T-cell (primary cell): Measurements from ENCODE around the gene SPRTN. TPM values are rescaled to one million over a fixed set of nuclear protein-coding genes. Genes with fewer than 3 reads are reported as not detected.

Experiments used
- ATAC-seq, 4 experiments: fragments of 200-7000 bp in 3 of 4; fragments of 150-1000 bp in 1 of 4; cut with Tn5 transposase; replicated peaks in 1 of 4; 1 replicate in 3 of 4; 2 replicates in 1 of 4; pipeline ENCODE4 v1.10.0; 2021; ENCODE audit warnings: moderate library complexity in 3 of 4, mild to moderate bottlenecking in 2 of 4, moderate number of reproducible peaks in 1 of 4
- CTCF ChIA-PET, 2 donors: fragments of 300-600 bp; sonication (Branson Sonifier 250); formaldehyde crosslinking; loops; one replicate each; lab custom pipeline; 2022; ENCODE audit warnings: antibody characterized with exemption in 2 of 2; lab: Charles Lee
- POLR2A ChIA-PET, 2 donors: fragments of 300-600 bp; sonication (Branson Sonifier 250); formaldehyde crosslinking; loops; one replicate each; lab custom pipeline; 2022; ENCODE audit warnings: antibody characterized with exemption in 2 of 2; lab: Charles Lee
- DNase-seq, 35 experiments: peaks; one replicate each; pipeline versions ENCODE4 v3.0.0 to v3.0.0-alpha.2; 2013 to 2023
- H3K27ac ChIP-seq: one replicate; pipeline ENCODE4 v1.5.1; 2013; ENCODE audit warnings: low read length
- H3K27me3 ChIP-seq, 2 experiments: replicated peaks in 1 of 2; 1 replicate in 1 of 2; 2 replicates in 1 of 2; pipeline versions ENCODE4 v1.6.1 to v1.7.0; 2013; ENCODE audit warnings: low read length in 1 of 2, mixed read lengths in 1 of 2; ENCODE audit not compliant: control insufficient read depth in 2 of 2, insufficient read depth in 2 of 2; ENCODE audit errors: extremely low read depth in 1 of 2
- H3K36me3 ChIP-seq, 2 donors: 1 replicate in 1 of 2; 2 replicates in 1 of 2; pipeline versions ENCODE4 v1.6.1 to v1.7.0; 2013; ENCODE audit warnings: low read length in 1 of 2; ENCODE audit not compliant: control insufficient read depth in 2 of 2, insufficient read depth in 1 of 2; ENCODE audit errors: extremely low read depth in 1 of 2
- H3K4me1 ChIP-seq, 2 experiments: 1 replicate in 1 of 2; 2 replicates in 1 of 2; pipeline versions ENCODE4 v1.6.1 to v1.7.0; 2013; ENCODE audit warnings: low read length in 2 of 2, mixed read lengths in 1 of 2; ENCODE audit not compliant: insufficient read depth in 2 of 2, control insufficient read depth in 1 of 2; ENCODE audit errors: extremely low read depth in 1 of 2
- H3K4me3 ChIP-seq, 2 donors: 1 replicate in 1 of 2; 2 replicates in 1 of 2; pipeline versions ENCODE4 v1.5.1 to v1.7.0; 2013; ENCODE audit warnings: mild to moderate bottlenecking in 2 of 2, low read length in 1 of 2, moderate library complexity in 1 of 2; ENCODE audit not compliant: control insufficient read depth in 1 of 2; ENCODE audit errors: extremely low read depth in 1 of 2
- H3K9me3 ChIP-seq: 2 replicates; pipeline ENCODE4 v1.7.0; 2013
- H3K27ac Mint-ChIP-seq, 2 donors: one replicate each; pipeline ENCODE4 v1.8.0; 2020 to 2021; ENCODE audit warnings: mild to moderate bottlenecking in 2 of 2, mixed read lengths in 2 of 2
- H3K27me3 Mint-ChIP-seq, 2 donors: one replicate each; pipeline ENCODE4 v1.8.0; 2021 to 2022; ENCODE audit warnings: mixed read lengths in 2 of 2
- H3K36me3 Mint-ChIP-seq: one replicate; pipeline ENCODE4 v1.8.0; 2021; ENCODE audit warnings: mixed read lengths
- H3K4me1 Mint-ChIP-seq, 3 donors: one replicate each; pipeline ENCODE4 v1.8.0; 2020 to 2022; ENCODE audit warnings: mixed read lengths in 3 of 3, mild to moderate bottlenecking in 1 of 3
- H3K4me3 Mint-ChIP-seq, 3 donors: one replicate each; pipeline ENCODE4 v1.8.0; 2020 to 2022; ENCODE audit warnings: mild to moderate bottlenecking in 3 of 3, mixed read lengths in 3 of 3, moderate library complexity in 3 of 3
- H3K9me3 Mint-ChIP-seq, 3 donors: one replicate each; pipeline ENCODE4 v1.8.0; 2020 to 2022; ENCODE audit warnings: mixed read lengths in 3 of 3
- WGBS: methylation state at CpG from one replicate; pipeline ENCODE4 v1.1.5; 2013; ENCODE audit warnings: missing lambda C conversion rate; ENCODE audit not compliant: insufficient coverage; 5-methylcytosine and 5-hydroxymethylcytosine counted together
- total RNA-seq, 35 experiments: library from RNA in 6 of 35; stranded (reverse) in 6 of 35; fragments of 120-200 nt in 1 of 35; gene quantifications; one replicate each; pipeline versions ENCODE4 v1.2.1 to v1.2.4 and lab custom pipeline; 2013 to 2026

Gene SPRTN
- 10 to 100 TPM; 12.6 to 28.9 (median 18.2) TPM for total RNA-seq
- total RNA-seq (2013), result 14.7 TPM
- total RNA-seq (lab: John Stamatoyannopoulos, UW), result 16.5 to 46.8 (median 24.0) reads per million in 29 experiments

DNA sequence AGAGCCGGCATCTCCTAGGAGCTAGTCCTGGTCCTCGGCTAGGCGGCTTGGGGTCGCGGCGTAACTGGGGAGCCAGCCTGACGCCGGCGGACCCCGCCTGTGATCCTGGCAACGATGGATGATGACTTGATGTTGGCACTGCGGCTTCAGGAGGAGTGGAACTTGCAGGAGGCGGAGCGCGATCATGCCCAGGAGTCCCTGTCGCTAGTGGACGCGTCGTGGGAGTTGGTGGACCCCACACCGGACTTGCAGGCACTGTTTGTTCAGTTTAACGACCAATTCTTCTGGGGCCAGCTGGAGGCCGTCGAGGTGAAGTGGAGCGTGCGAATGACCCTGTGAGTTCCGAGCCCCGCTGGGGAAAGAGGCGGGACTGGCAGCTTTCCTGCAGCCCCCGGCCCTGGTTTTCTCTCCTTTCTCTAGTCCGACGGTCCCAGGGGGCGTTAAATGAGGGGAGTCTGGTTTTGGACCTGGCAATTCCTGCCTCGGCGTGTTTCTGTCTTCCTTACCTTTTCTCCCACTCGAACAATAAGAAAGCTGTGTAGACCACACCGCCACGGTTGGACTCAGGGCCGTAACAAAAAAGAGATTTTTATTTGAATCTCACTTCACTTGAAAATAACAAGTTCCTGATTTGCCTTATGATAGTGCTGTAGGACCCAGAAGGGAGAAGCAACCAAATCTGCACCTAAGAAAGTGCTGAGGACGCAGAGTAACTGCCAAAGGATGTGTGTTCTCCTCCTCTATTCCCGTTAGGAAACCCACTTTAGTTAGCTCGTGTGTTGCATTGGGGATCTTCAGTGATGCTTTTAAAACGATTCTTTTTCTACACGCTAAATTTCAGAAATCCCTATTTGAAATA lies at the start of gene SPRTN:
TSS of gene SPRTN (plus strand) at position 24 of the 859 bp plus-strand sequence. CDS start at position 115, 91 bp downstream.
- DNase-seq, result peak in 1 of 35 experiments; percentile 8
- CTCF ChIA-PET, result interaction anchor here (0.5 to 1.7 kb wide), 14 partner anchors 10 to 1289 kb away, joined by 3 to 7 read pairs (median 4); partner anchors contain the start of gene TSNAX (in 1 of the 2)
- POLR2A ChIA-PET, result interaction anchor here (0.6 to 1.6 kb wide), 9 partner anchors 7 to 277 kb away, joined by 3 to 7 read pairs (median 3); no protein-coding TSS in a partner anchor
- H3K4me3 ChIP-seq, result peak within 1 kb of the TSS; percentile 95
- peaks cover 29 to 39% of the 10 kb centered on the region in 2 experiments for H3K4me1 ChIP-seq
- no peaks in the 10 kb centered on the region for H3K9me3 ChIP-seq
- peak within 1 kb of the TSS; percentile 99 to 100 for H3K27ac Mint-ChIP-seq
- H3K4me1 Mint-ChIP-seq, result peaks cover 64 to 69% (median 69%) of the 10 kb centered on the region in 3 donors
- H3K27ac ChIP-seq, result peak within 1 kb of the TSS; percentile 96
- peaks cover 0 to 3% of the 10 kb centered on the region in 2 donors for H3K27me3 Mint-ChIP-seq
- peak within 1 kb of the TSS; percentile 97 to 100 (median 100) for H3K4me3 Mint-ChIP-seq
- H3K36me3 Mint-ChIP-seq, result peaks cover 35% of the 10 kb centered on the region
- no peaks in the 10 kb centered on the region for H3K27me3 ChIP-seq
- ATAC-seq, result peak in 2 of 4 experiments; percentile 1 to 7
- under 1% methylated on average over 29 of the region's 43 CpGs for WGBS
- H3K9me3 Mint-ChIP-seq, result peaks cover 0 to 2% (median 0%) of the 10 kb centered on the region in 3 donors
- peaks cover 0 to 9% of the 10 kb centered on the region in 2 donors for H3K36me3 ChIP-seq

GRCh38 chr1:231295938-231296337 lies 42.2 kb upstream of the SPRTN start:
- CTCF ChIA-PET, result no interaction called here
- 96% methylated on average over 4 of the region's 4 CpGs for WGBS
- no peak overlapping the region for H3K4me3 Mint-ChIP-seq
- Histone ChIP-seq H3K36me3 (no peaks in the 10 kb centered on the region), H3K9me3 (no peaks in the 10 kb centered on the region), H3K27ac (no peak overlapping the region), H3K4me3 (no peak overlapping the region), H3K27me3 (no peaks in the 10 kb centered on the region), H3K4me1 (no peaks in the 10 kb centered on the region)
- ATAC-seq, result no peak
- no peak overlapping the region for H3K27ac Mint-ChIP-seq
- POLR2A ChIA-PET, result no interaction called here
- H3K9me3 Mint-ChIP-seq, result no peaks in the 10 kb centered on the region
- H3K36me3 Mint-ChIP-seq, result no peaks in the 10 kb centered on the region
- H3K27me3 Mint-ChIP-seq, result no peaks in the 10 kb centered on the region
- H3K4me1 Mint-ChIP-seq, result no peaks in the 10 kb centered on the region
- DNase-seq, result no peak

DNA sequence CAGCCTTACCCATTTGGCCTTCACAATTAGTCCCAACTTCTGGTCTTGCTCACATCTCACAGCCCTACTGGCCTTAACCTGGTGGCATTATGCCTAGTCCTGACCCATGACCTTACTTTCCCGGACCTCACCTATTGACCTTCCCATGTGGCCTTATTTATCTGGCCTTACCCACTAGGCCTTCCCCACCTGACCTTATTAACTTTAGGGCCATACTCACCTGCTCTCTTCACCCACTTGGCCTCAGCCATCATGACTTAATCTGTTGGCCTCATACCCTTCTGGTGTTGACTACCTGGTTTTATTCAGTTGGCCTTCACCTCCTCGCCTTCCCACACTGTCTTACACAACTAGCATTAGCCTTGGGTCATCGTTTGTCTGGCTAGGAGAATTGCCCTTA lies 36.1 kb upstream of the SPRTN start:
- no peak overlapping the region for H3K27ac ChIP-seq
- H3K27me3 ChIP-seq, result no peaks in the 10 kb centered on the region
- ChIA-PET POLR2A (no interaction called here), CTCF (no interaction called here)
- 100% methylated on average over 2 of the region's 3 CpGs for WGBS
- Mint-ChIP-seq H3K9me3 (no peaks in the 10 kb centered on the region), H3K27me3 (no peaks in the 10 kb centered on the region), H3K36me3 (no peaks in the 10 kb centered on the region), H3K4me3 (no peak overlapping the region), H3K27ac (no peak overlapping the region), H3K4me1 (no peaks in the 10 kb centered on the region)
- DNase-seq (no peak), ATAC-seq (no peak)
- H3K9me3 ChIP-seq, result no peaks in the 10 kb centered on the region
- H3K4me1 ChIP-seq, result no peaks in the 10 kb centered on the region
- no peaks in the 10 kb centered on the region for H3K36me3 ChIP-seq
- no peak overlapping the region for H3K4me3 ChIP-seq

- no peaks in the 10 kb centered on the region for H3K4me1 Mint-ChIP-seq
- H3K27ac Mint-ChIP-seq, result no peak overlapping the region
- WGBS, result 95% methylated on average over 10 of the region's 10 CpGs
- Histone ChIP-seq H3K4me3 (no peak overlapping the region), H3K36me3 (no peaks in the 10 kb centered on the region), H3K9me3 (no peaks in the 10 kb centered on the region), H3K27me3 (no peaks in the 10 kb centered on the region), H3K27ac (no peak overlapping the region), H3K4me1 (no peaks in the 10 kb centered on the region)
- ChIA-PET POLR2A (no interaction called here), CTCF (no interaction called here)
- no peaks in the 10 kb centered on the region for H3K27me3 Mint-ChIP-seq
- H3K36me3 Mint-ChIP-seq, result no peaks in the 10 kb centered on the region
- ATAC-seq (no peak), DNase-seq (no peak)
- H3K9me3 Mint-ChIP-seq, result no peaks in the 10 kb centered on the region
- H3K4me3 Mint-ChIP-seq, result no peak overlapping the region
Observed at GRCh38 chr1:231310391-231310934, 27.6 kb upstream of the SPRTN start.

- Mint-ChIP-seq H3K9me3 (no peaks in the 10 kb centered on the region), H3K4me3 (no peak overlapping the region), H3K36me3 (no peaks in the 10 kb centered on the region), H3K27ac (no peak overlapping the region), H3K4me1 (peaks cover 0 to 3% (median 0%) of the 10 kb centered on the region in 3 donors), H3K27me3 (peaks cover 0 to 2% of the 10 kb centered on the region in 2 donors)
- Histone ChIP-seq H3K4me1 (no peaks in the 10 kb centered on the region), H3K27ac (no peak overlapping the region), H3K36me3 (no peaks in the 10 kb centered on the region), H3K27me3 (no peaks in the 10 kb centered on the region), H3K9me3 (no peaks in the 10 kb centered on the region), H3K4me3 (no peak overlapping the region)
- ChIA-PET CTCF (interaction anchor here in 1 of 2 donors (0.6 kb wide), 1 partner anchor 45 kb away, joined by 3 read pairs; no protein-coding TSS in a partner anchor), POLR2A (no interaction called here)
- 66% methylated on average over 3 of the region's 8 CpGs for WGBS
- DNase-seq (no peak), ATAC-seq (no peak)
Observed at GRCh38 chr1:231311720-231312431, 26.2 kb upstream of the SPRTN start.

DNA sequence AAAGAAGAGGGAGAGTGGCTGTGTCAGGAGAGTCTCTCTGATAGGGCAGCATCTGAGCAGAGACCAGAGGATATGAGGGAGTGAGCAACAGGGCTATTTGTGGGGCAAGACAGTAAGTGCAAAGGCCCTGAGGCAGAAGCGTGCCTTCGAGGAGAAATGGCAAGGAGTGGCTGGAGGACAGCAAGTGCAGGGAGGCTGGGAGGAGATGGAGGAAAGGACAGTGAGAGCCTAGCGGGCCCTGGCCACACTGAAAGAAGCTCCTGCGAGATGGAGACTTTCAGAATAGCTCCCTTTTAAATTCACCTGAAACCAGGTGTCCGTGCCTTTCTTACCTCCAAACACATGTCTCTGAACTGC lies 25.7 kb upstream of the SPRTN start:
- Histone ChIP-seq H3K36me3 (no peaks in the 10 kb centered on the region), H3K27ac (no peak overlapping the region), H3K4me1 (no peaks in the 10 kb centered on the region), H3K4me3 (no peak overlapping the region), H3K9me3 (no peaks in the 10 kb centered on the region), H3K27me3 (no peaks in the 10 kb centered on the region)
- DNase-seq (no peak), ATAC-seq (no peak)
- no peaks in the 10 kb centered on the region for H3K36me3 Mint-ChIP-seq
- no peak overlapping the region for H3K27ac Mint-ChIP-seq
- peaks cover 0 to 2% of the 10 kb centered on the region in 2 donors for H3K27me3 Mint-ChIP-seq
- H3K4me1 Mint-ChIP-seq, result peaks cover 0 to 3% (median 0%) of the 10 kb centered on the region in 3 donors
- H3K4me3 Mint-ChIP-seq, result no peak overlapping the region
- 93% methylated on average over 4 of the region's 5 CpGs for WGBS
- ChIA-PET CTCF (interaction anchor here in 1 of 2 donors (0.6 kb wide), 1 partner anchor 45 kb away, joined by 3 read pairs; no protein-coding TSS in a partner anchor), POLR2A (no interaction called here)
- H3K9me3 Mint-ChIP-seq, result no peaks in the 10 kb centered on the region
